HepG2 (cell line): ENCODE results near the gene PCYT2. TPM values are rescaled to one million over a fixed set of nuclear protein-coding genes. Genes with fewer than 3 reads are reported as not detected.

Experiments
- FOXP1 ChIP-seq, 2 experiments: fragments of 450-650 bp in 1 of 2; IDR thresholded peaks; 2 replicates each; pipeline ENCODE4 v1.6.1; 2017 to 2018; ENCODE audit warnings: antibody characterized with exemption in 1 of 2
- GFI1 ChIP-seq: sonication (generic); formaldehyde crosslinking; IDR thresholded peaks from 2 replicates; pipeline ENCODE4 v1.5.0; 2020; ENCODE audit warnings: missing genetic modification reagents, mild to moderate bottlenecking, borderline replicate concordance
- NR2C2 ChIP-seq: sonication (generic); formaldehyde crosslinking; IDR thresholded peaks from 2 replicates; pipeline ENCODE4 v1.4.0; 2020; ENCODE audit warnings: missing genetic modification reagents, mild to moderate bottlenecking, moderate library complexity, borderline replicate concordance
- PAF1 ChIP-seq: IDR thresholded peaks from 2 replicates; pipeline ENCODE4 v1.6.1; 2016; ENCODE audit warnings: missing genetic modification reagents, missing compliant biosample characterization
- POLR2G ChIP-seq: fragments of 200-400 bp; formaldehyde crosslinking; IDR thresholded peaks from 2 replicates; pipeline ENCODE4 v1.6.1; 2018; ENCODE audit warnings: mild to moderate bottlenecking, low read depth, low read length, moderate library complexity
- RBM22 ChIP-seq: fragments of 200-400 bp; formaldehyde crosslinking; optimal IDR thresholded peaks from 2 replicates; pipeline ENCODE3; 2017; ENCODE audit warnings: mild to moderate bottlenecking, low read length, moderate library complexity
- YEATS4 ChIP-seq: sonication (generic); formaldehyde crosslinking; IDR thresholded peaks from 2 replicates; pipeline ENCODE4 v1.4.0; 2020; ENCODE audit warnings: missing genetic modification reagents, borderline replicate concordance
- ZNF550 ChIP-seq: sonication (generic); formaldehyde crosslinking; IDR thresholded peaks from 2 replicates; pipeline ENCODE4 v1.4.0; 2020; ENCODE audit warnings: mild to moderate bottlenecking, missing genetic modification reagents, borderline replicate concordance
- polyA plus RNA-seq, 8 experiments: library from polyadenylated mRNA; depleted of rRNA in 3 of 8; stranded (reverse) in 7 of 8; unstranded in 1 of 8; fragments of >200 nt; fragmentation: Illumina TruSeq in 4 of 8; extraction: Trizol in 4 of 8; gene quantifications; 2 replicates each; pipeline versions ENCODE4 v1.2.1 to v1.2.3, GENCODE V29; 2011 to 2016; ENCODE audit warnings: low read depth in 4 of 8, missing spikeins in 1 of 8, mixed read lengths in 1 of 8; ENCODE audit not compliant: insufficient read depth in 1 of 8
- total RNA-seq, 5 experiments: library from RNA; depleted of rRNA; stranded (reverse); fragments of >200 nt; fragmentation: Illumina TruSeq; extraction: Trizol; gene quantifications; 2 replicates each; pipeline ENCODE4 v1.2.3, GENCODE V29; 2016; ENCODE audit warnings: low read depth in 1 of 5
- TF ChIP-seq, protein P1 (sequence below): sonication (generic); formaldehyde crosslinking; IDR thresholded peaks from 2 replicates; pipeline ENCODE4 v1.5.0; 2020; ENCODE audit warnings: mild to moderate bottlenecking, missing genetic modification reagents
- TF ChIP-seq, protein P2 (sequence below): sonication (generic); formaldehyde crosslinking; conservative IDR thresholded peaks from 2 replicates; pipeline ENCODE4 v1.8.1; 2023; ENCODE audit warnings: missing genetic modification reagents
- TF ChIP-seq, protein P3 (sequence below): sonication (generic); formaldehyde crosslinking; conservative IDR thresholded peaks from 2 replicates; pipeline ENCODE4 v1.5.0; 2020; ENCODE audit warnings: missing genetic modification reagents
- TF ChIP-seq, protein P4 (sequence below): sonication (generic); formaldehyde crosslinking; IDR thresholded peaks from 2 replicates; pipeline ENCODE4 v1.8.1; 2022; ENCODE audit warnings: low read depth, mild to moderate bottlenecking, missing genetic modification reagents
- TF ChIP-seq, protein P5 (sequence below): IDR thresholded peaks from 2 replicates; pipeline ENCODE4 v1.6.1; 2016
- TF ChIP-seq, protein P6 (sequence below), 2 experiments: sonication (generic) in 1 of 2; formaldehyde crosslinking in 1 of 2; IDR thresholded peaks; 2 replicates each; pipeline versions ENCODE4 v1.4.0 to v1.6.1; 2018 to 2020; ENCODE audit warnings: missing genetic modification reagents in 2 of 2, borderline replicate concordance in 1 of 2, low read depth in 1 of 2, mild to moderate bottlenecking in 1 of 2, missing biosample characterization in 1 of 2

The PCYT2 gene
- total and polyA plus RNA-seq, 2 of the 13 experiments (the other 11 are each of a cell fraction or from before 2014, with no cell fraction given) = 147 to 297 TPM

DNA sequence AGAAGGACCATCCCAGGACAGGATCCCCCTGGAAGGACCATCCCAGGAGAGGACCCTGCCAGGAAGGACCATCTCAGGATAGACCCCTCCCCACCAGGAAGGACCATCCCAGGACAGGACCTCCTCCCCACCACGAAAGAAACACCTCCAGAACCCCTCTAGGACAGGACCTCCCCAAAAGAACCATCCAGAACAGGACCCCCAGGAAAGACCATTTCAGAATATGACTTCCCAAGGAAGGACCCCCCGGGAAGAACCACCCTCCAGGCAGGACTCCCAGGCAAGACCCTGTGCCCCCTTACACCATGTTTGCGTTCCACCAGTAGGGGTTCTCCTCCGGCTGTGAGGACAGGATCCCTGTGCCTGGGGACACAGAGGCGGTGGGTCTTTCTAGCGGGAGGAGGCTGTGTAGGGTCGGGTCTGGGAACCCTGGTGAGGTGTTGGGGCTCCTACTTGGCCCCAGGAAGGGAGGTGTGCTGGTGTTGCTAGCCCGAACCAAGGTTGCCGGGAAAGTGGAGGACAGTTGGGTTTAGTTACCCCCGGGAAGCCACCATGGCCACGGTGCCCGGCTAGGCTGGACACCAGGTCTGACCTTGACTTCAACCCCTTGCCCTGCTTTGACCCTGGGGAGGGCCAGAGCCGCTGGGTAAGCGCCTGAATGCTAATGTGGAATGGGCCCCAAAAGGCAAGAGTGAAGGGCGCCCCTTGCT is 47.6 kb upstream of the PCYT2 start (continued):
- TF ChIP-seq YEATS4 (CRISPR knock-in tag) (no peak), NR2C2 (no peak), POLR2G (peak; percentile 50; the same call in 1 of the 2 replicates), ZNF550 (CRISPR knock-in tag) (no peak), PAF1 (CRISPR knock-in tag) (no peak), FOXP1 (IDR thresholded peaks at IDR 0.05) (no peak), FOXP1 (CRISPR knock-in tag; IDR thresholded peaks at IDR 0.05) (no peak), GFI1 (CRISPR knock-in tag) (peak; percentile 71; the same call in 1 of the 2 replicates), RBM22 (peak; percentile 52)
- TF ChIP-seq, protein P1, sequence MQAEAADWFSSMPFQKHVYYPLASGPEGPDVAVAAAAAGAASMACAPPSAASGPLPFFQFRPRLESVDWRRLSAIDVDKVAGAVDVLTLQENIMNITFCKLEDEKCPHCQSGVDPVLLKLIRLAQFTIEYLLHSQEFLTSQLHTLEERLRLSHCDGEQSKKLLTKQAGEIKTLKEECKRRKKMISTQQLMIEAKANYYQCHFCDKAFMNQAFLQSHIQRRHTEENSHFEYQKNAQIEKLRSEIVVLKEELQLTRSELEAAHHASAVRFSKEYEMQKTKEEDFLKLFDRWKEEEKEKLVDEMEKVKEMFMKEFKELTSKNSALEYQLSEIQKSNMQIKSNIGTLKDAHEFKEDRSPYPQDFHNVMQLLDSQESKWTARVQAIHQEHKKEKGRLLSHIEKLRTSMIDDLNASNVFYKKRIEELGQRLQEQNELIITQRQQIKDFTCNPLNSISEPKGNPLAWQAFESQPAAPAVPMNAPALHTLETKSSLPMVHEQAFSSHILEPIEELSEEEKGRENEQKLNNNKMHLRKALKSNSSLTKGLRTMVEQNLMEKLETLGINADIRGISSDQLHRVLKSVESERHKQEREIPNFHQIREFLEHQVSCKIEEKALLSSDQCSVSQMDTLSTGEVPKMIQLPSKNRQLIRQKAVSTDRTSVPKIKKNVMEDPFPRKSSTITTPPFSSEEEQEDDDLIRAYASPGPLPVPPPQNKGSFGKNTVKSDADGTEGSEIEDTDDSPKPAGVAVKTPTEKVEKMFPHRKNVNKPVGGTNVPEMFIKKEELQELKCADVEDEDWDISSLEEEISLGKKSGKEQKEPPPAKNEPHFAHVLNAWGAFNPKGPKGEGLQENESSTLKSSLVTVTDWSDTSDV = 0 out of 2 replicates have a peak, but pooled peaks have one; percentile 9
- TF ChIP-seq, protein P2, sequence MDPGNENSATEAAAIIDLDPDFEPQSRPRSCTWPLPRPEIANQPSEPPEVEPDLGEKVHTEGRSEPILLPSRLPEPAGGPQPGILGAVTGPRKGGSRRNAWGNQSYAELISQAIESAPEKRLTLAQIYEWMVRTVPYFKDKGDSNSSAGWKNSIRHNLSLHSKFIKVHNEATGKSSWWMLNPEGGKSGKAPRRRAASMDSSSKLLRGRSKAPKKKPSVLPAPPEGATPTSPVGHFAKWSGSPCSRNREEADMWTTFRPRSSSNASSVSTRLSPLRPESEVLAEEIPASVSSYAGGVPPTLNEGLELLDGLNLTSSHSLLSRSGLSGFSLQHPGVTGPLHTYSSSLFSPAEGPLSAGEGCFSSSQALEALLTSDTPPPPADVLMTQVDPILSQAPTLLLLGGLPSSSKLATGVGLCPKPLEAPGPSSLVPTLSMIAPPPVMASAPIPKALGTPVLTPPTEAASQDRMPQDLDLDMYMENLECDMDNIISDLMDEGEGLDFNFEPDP = 0 out of 2 replicates have a peak, but pooled peaks have one; percentile 86
- TF ChIP-seq, protein P3, sequence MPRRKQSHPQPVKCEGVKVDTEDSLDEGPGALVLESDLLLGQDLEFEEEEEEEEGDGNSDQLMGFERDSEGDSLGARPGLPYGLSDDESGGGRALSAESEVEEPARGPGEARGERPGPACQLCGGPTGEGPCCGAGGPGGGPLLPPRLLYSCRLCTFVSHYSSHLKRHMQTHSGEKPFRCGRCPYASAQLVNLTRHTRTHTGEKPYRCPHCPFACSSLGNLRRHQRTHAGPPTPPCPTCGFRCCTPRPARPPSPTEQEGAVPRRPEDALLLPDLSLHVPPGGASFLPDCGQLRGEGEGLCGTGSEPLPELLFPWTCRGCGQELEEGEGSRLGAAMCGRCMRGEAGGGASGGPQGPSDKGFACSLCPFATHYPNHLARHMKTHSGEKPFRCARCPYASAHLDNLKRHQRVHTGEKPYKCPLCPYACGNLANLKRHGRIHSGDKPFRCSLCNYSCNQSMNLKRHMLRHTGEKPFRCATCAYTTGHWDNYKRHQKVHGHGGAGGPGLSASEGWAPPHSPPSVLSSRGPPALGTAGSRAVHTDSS (CRISPR knock-in tag) = no peak
- TF ChIP-seq, protein P4, sequence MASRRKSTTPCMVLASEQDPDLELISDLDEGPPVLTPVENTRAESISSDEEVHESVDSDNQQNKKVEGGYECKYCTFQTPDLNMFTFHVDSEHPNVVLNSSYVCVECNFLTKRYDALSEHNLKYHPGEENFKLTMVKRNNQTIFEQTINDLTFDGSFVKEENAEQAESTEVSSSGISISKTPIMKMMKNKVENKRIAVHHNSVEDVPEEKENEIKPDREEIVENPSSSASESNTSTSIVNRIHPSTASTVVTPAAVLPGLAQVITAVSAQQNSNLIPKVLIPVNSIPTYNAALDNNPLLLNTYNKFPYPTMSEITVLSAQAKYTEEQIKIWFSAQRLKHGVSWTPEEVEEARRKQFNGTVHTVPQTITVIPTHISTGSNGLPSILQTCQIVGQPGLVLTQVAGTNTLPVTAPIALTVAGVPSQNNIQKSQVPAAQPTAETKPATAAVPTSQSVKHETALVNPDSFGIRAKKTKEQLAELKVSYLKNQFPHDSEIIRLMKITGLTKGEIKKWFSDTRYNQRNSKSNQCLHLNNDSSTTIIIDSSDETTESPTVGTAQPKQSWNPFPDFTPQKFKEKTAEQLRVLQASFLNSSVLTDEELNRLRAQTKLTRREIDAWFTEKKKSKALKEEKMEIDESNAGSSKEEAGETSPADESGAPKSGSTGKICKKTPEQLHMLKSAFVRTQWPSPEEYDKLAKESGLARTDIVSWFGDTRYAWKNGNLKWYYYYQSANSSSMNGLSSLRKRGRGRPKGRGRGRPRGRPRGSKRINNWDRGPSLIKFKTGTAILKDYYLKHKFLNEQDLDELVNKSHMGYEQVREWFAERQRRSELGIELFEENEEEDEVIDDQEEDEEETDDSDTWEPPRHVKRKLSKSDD = no peak
- TF ChIP-seq, protein P5, sequence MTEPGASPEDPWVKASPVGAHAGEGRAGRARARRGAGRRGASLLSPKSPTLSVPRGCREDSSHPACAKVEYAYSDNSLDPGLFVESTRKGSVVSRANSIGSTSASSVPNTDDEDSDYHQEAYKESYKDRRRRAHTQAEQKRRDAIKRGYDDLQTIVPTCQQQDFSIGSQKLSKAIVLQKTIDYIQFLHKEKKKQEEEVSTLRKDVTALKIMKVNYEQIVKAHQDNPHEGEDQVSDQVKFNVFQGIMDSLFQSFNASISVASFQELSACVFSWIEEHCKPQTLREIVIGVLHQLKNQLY = no peak
- TF ChIP-seq, protein P6, sequence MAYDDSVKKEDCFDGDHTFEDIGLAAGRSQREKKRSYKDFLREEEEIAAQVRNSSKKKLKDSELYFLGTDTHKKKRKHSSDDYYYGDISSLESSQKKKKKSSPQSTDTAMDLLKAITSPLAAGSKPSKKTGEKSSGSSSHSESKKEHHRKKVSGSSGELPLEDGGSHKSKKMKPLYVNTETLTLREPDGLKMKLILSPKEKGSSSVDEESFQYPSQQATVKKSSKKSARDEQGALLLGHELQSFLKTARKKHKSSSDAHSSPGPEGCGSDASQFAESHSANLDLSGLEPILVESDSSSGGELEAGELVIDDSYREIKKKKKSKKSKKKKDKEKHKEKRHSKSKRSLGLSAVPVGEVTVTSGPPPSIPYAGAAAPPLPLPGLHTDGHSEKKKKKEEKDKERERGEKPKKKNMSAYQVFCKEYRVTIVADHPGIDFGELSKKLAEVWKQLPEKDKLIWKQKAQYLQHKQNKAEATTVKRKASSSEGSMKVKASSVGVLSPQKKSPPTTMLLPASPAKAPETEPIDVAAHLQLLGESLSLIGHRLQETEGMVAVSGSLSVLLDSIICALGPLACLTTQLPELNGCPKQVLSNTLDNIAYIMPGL (CRISPR knock-in tag; IDR thresholded peaks at IDR 0.05; ENCODE audit: borderline replicate concordance in 1 of 2, low read depth in 1 of 2) = peak; percentile 8 to 69; a peak in 2 of 4 replicates
